ENCODE results near the gene RGS17.

- TF ChIP-seq, protein P1, sequence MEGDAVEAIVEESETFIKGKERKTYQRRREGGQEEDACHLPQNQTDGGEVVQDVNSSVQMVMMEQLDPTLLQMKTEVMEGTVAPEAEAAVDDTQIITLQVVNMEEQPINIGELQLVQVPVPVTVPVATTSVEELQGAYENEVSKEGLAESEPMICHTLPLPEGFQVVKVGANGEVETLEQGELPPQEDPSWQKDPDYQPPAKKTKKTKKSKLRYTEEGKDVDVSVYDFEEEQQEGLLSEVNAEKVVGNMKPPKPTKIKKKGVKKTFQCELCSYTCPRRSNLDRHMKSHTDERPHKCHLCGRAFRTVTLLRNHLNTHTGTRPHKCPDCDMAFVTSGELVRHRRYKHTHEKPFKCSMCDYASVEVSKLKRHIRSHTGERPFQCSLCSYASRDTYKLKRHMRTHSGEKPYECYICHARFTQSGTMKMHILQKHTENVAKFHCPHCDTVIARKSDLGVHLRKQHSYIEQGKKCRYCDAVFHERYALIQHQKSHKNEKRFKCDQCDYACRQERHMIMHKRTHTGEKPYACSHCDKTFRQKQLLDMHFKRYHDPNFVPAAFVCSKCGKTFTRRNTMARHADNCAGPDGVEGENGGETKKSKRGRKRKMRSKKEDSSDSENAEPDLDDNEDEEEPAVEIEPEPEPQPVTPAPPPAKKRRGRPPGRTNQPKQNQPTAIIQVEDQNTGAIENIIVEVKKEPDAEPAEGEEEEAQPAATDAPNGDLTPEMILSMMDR (tag by site-specific recombination; IDR thresholded peaks at IDR 0.05): no peak
- TF ChIP-seq ZNF670 (tag by site-specific recombination; IDR thresholded peaks at IDR 0.05; ENCODE audit: low read depth) (no peak), KLF9 (tag by site-specific recombination; IDR thresholded peaks at IDR 0.05; ENCODE audit: low read depth) (no peak), ZNF398 (tag by site-specific recombination; IDR thresholded peaks at IDR 0.05) (no peak), ZFP37 (tag by site-specific recombination; IDR thresholded peaks at IDR 0.05) (no peak), KLF16 (tag by site-specific recombination; IDR thresholded peaks at IDR 0.05) (no peak), ZNF146 (tag by site-specific recombination; IDR thresholded peaks at IDR 0.05) (no peak)
Observed at GRCh38 chr6:153063936-153064335, 67.1 kb downstream of the RGS17 start.
